Glutamatergic neuron (in vitro differentiated cells): ENCODE results near the gene CDK5RAP2. TPM values are rescaled to one million over a fixed set of nuclear protein-coding genes. Genes with fewer than 3 reads are reported as not detected.

ENCODE experiments used
- DNase-seq: peaks from one replicate; pipeline ENCODE4 v3.0.0; 2022
- H3K27ac Mint-ChIP-seq: one replicate; pipeline ENCODE4 v1.8.0; 2020; ENCODE audit warnings: mild to moderate bottlenecking, mixed read lengths, inconsistent platforms; ENCODE audit not compliant: unreplicated experiment
- H3K27me3 Mint-ChIP-seq: one replicate; pipeline ENCODE4 v1.8.0; 2020; ENCODE audit warnings: mild to moderate bottlenecking, moderate library complexity, mixed read lengths, inconsistent platforms; ENCODE audit not compliant: unreplicated experiment
- H3K36me3 Mint-ChIP-seq: one replicate; pipeline ENCODE4 v1.8.0; 2020; ENCODE audit warnings: mild to moderate bottlenecking, mixed read lengths, inconsistent platforms; ENCODE audit not compliant: unreplicated experiment
- H3K4me1 Mint-ChIP-seq: one replicate; pipeline ENCODE4 v1.8.0; 2020; ENCODE audit warnings: mild to moderate bottlenecking, low read depth, mixed read lengths, inconsistent platforms; ENCODE audit not compliant: unreplicated experiment
- H3K4me3 Mint-ChIP-seq: one replicate; pipeline ENCODE4 v1.8.0; 2020; ENCODE audit warnings: mild to moderate bottlenecking, mixed read lengths, inconsistent platforms; ENCODE audit not compliant: unreplicated experiment
- H3K9me3 Mint-ChIP-seq: one replicate; pipeline ENCODE4 v1.8.0; 2020; ENCODE audit warnings: mild to moderate bottlenecking, moderate library complexity, mixed read lengths, inconsistent platforms; ENCODE audit not compliant: unreplicated experiment
- total RNA-seq: library from RNA; stranded (reverse); fragmentation: NEBNext Ultra II Directional; extraction: Animal tissue kit (Norgen Biotek cat#: 25700); gene quantifications from one replicate; pipeline ENCODE4 v1.2.1, GENCODE V29; 2021; ENCODE audit not compliant: unreplicated experiment
- TF ChIP-seq, protein P1 (sequence below): fragments of 200-600 bp; sonication (generic); IDR thresholded peaks from one replicate; pipeline ENCODE4 v1.5.0; 2021; ENCODE audit not compliant: partially characterized antibody, unreplicated experiment

Gene CDK5RAP2
- total RNA-seq, 1 donor from 2014 or later = 53.2 TPM

DNA sequence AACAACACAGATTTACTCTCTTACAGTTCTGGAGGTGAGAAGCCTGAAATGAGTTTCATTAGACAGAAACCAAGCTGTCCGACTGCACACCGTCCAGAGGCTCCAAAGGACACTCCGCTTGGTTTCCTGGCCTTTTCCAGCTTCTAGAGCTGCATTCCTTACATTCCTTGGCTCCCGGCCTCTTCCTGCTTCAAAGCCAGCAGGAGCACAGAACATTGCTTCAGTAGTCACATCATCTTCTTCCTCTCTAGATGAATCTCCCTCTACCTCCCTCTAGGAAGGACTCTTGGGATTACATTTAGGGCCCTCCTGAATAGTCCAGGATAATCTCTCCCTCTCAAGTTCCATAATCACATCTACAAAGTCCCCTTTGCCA is 213.3 kb downstream of the CDK5RAP2 start:
- Mint-ChIP-seq H3K36me3 (peaks cover 19% of the 10 kb centered on the region), H3K4me1 (peaks cover 5% of the 10 kb centered on the region), H3K4me3 (no peak overlapping the region), H3K27ac (no peak overlapping the region), H3K27me3 (peaks cover 3% of the 10 kb centered on the region), H3K9me3 (peaks cover 3% of the 10 kb centered on the region)
- TF ChIP-seq, protein P1, sequence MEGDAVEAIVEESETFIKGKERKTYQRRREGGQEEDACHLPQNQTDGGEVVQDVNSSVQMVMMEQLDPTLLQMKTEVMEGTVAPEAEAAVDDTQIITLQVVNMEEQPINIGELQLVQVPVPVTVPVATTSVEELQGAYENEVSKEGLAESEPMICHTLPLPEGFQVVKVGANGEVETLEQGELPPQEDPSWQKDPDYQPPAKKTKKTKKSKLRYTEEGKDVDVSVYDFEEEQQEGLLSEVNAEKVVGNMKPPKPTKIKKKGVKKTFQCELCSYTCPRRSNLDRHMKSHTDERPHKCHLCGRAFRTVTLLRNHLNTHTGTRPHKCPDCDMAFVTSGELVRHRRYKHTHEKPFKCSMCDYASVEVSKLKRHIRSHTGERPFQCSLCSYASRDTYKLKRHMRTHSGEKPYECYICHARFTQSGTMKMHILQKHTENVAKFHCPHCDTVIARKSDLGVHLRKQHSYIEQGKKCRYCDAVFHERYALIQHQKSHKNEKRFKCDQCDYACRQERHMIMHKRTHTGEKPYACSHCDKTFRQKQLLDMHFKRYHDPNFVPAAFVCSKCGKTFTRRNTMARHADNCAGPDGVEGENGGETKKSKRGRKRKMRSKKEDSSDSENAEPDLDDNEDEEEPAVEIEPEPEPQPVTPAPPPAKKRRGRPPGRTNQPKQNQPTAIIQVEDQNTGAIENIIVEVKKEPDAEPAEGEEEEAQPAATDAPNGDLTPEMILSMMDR = no peak
- DNase-seq = no peak

DNA sequence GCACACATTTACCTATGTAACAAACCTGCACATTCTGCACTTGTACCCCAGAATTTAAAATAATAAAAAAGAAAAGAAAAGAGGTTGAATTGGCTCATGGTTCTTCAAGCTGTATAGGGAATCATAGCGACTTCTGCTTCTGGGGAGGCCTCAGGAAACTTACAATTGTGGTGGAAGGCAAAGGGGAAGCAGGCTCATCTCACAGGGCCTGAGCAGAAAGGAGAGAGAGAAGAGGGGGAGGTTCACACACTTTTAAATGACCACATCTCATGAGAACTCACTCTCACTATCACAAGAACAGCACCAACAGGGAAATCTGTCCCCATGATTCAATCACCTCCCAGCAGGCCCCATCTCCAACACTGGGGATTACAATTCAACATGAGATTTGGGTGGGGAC is 214.6 kb downstream of the CDK5RAP2 start:
- no peak overlapping the region for H3K4me3 Mint-ChIP-seq
- H3K27me3 Mint-ChIP-seq = peaks cover 3% of the 10 kb centered on the region
- TF ChIP-seq, protein P1 = no peak
- H3K36me3 Mint-ChIP-seq = peaks cover 19% of the 10 kb centered on the region
- H3K9me3 Mint-ChIP-seq = peaks cover 2% of the 10 kb centered on the region
- no peak for DNase-seq
- H3K4me1 Mint-ChIP-seq = no peaks in the 10 kb centered on the region
- H3K27ac Mint-ChIP-seq = no peak overlapping the region

DNA sequence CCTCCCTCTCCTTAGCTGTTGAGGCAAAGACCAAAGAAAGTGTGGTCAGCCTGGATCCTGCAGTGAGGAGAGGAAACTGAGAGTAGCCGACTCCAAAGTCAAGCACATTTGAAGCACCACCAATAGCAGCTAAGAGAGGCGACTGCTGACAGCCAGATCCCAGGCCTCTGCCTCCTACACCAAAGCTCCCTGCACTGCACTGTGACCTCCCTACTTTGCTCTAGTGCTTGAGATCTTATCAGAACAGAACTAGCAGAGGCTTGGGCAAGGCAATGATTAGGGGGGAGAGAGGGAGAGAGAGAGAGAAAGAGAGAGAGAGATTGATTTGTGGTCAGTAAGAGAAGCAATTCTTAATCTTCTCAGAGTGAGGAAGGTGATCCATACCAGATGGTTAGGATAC is 216.3 kb downstream of the CDK5RAP2 start:
- TF ChIP-seq, protein P1 = no peak
- H3K9me3 Mint-ChIP-seq = peaks cover 2% of the 10 kb centered on the region
- peaks cover 5% of the 10 kb centered on the region for H3K27me3 Mint-ChIP-seq
- DNase-seq = no peak
- no peak overlapping the region for H3K27ac Mint-ChIP-seq
- H3K4me1 Mint-ChIP-seq = no peaks in the 10 kb centered on the region
- H3K36me3 Mint-ChIP-seq = peaks cover 17% of the 10 kb centered on the region
- no peak overlapping the region for H3K4me3 Mint-ChIP-seq

DNA sequence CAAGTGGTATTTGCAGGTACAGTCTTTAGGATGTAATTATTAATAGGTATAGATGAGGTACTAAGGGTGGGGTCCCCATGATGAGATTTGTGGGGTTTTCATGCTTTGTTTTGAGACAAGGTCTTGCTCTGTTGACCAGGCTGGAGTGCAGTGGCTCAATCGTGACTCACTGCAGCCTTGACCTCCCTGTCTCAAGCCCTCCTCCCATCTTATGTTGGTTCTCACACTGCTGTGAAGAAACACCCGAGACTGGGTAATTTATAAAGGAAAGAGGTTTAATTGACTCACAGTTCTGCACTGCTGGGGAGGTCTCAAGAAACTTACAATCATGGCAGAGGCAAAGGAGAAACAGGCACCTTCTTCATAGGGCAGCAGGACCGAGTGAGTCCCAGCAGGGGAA is 217.5 kb downstream of the CDK5RAP2 start:
- H3K27me3 Mint-ChIP-seq = peaks cover 5% of the 10 kb centered on the region
- no peak overlapping the region for H3K27ac Mint-ChIP-seq
- H3K36me3 Mint-ChIP-seq = peaks cover 13% of the 10 kb centered on the region
- H3K4me3 Mint-ChIP-seq = no peak overlapping the region
- TF ChIP-seq, protein P1 = no peak
- DNase-seq = no peak
- no peaks in the 10 kb centered on the region for H3K4me1 Mint-ChIP-seq
- peaks cover 2% of the 10 kb centered on the region for H3K9me3 Mint-ChIP-seq

DNA sequence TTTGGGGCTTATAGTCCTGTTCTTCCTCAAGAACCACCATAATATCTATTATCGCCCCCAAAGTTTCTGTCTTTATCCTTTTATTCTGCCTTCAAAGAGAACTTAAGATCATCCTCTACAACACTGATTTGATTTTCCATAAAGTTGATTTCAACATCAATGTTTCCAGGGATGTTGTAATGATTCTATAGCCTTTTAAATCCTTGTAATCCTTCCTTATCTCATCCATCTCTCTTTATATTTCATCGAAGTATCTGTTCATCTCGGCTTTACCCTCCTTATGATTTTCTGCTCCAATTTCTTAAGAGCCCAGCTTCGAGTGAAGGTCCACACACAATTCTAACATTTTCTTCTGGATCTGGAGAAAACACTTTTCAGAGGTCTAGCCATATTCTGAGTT is 218.4 kb downstream of the CDK5RAP2 start:
- Mint-ChIP-seq H3K36me3 (peaks cover 13% of the 10 kb centered on the region), H3K4me1 (no peaks in the 10 kb centered on the region), H3K4me3 (no peak overlapping the region), H3K27me3 (peaks cover 5% of the 10 kb centered on the region), H3K9me3 (peaks cover 2% of the 10 kb centered on the region), H3K27ac (no peak overlapping the region)
- TF ChIP-seq, protein P1 = no peak
- no peak for DNase-seq
